Stimulated activated CD8-positive, alpha-beta memory T cell treated with anti-CD3 and anti-CD28 coated beads, Interleukin-2, amount 100 ng/mL, for 48 hours (primary cell): Measurements from ENCODE around the gene TBXA2R.
A peak's percentile ranks its signal among the peaks of the same experiment; 100 is the strongest.

ENCODE experiments used
- DNase-seq, 2 donors: peaks; one replicate each; pipeline ENCODE4 v3.0.0-alpha.2; 2020; ENCODE audit warnings: low read depth in 2 of 2

Gene TBXA2R

GRCh38 chr19:3554254-3555083 is 52.2 kb downstream of the TBXA2R start:
- no peak for DNase-seq

GRCh38 chr19:3551792-3552095 is 54.9 kb downstream of the TBXA2R start:
- no peak for DNase-seq

GRCh38 chr19:3550947-3551791 is 55.5 kb downstream of the TBXA2R start:
- no peak for DNase-seq

GRCh38 chr19:3549816-3550215 is 56.9 kb downstream of the TBXA2R start:
- no peak for DNase-seq

GRCh38 chr19:3548606-3549005 is 58.1 kb downstream of the TBXA2R start:
- DNase-seq, result no peak

GRCh38 chr19:3547767-3548282 is 58.9 kb downstream of the TBXA2R start:
- DNase-seq, result no peak

GRCh38 chr19:3547301-3547731 is 59.4 kb downstream of the TBXA2R start:
- peak; percentile 24 to 50 for DNase-seq

GRCh38 chr19:3546119-3546518 is 60.6 kb downstream of the TBXA2R start:
- DNase-seq, result no peak

GRCh38 chr19:3545669-3546034 is 61.0 kb downstream of the TBXA2R start:
- no peak for DNase-seq

GRCh38 chr19:3544742-3545668 is 61.7 kb downstream of the TBXA2R start:
- peak; percentile 78 to 80 for DNase-seq
